K562 (cell line): ENCODE measurements around the gene SORT1. TPM values are rescaled to one million over a fixed set of nuclear protein-coding genes. Genes with fewer than 3 reads are reported as not detected.

Experiments
- MCM2 ChIP-seq: fragments of 450-650 bp; IDR thresholded peaks from 2 replicates; pipeline ENCODE4 v1.6.1; 2017; ENCODE audit warnings: low read depth, mild to moderate bottlenecking
- NFXL1 ChIP-seq: fragments of 450-650 bp; formaldehyde crosslinking; IDR thresholded peaks from 2 replicates; pipeline ENCODE4 v1.4.0; 2021; ENCODE audit warnings: mild to moderate bottlenecking
- PURB ChIP-seq: sonication (generic); formaldehyde crosslinking; IDR thresholded peaks from 2 replicates; pipeline ENCODE4 v1.9.0; 2021; ENCODE audit warnings: low read depth, mild to moderate bottlenecking, missing genetic modification reagents
- SP2 ChIP-seq: IDR thresholded peaks from 2 replicates; pipeline ENCODE4 v1.6.1; 2011; ENCODE audit warnings: mild to moderate bottlenecking, low read depth, low read length, moderate library complexity; ENCODE audit not compliant: poor library complexity, severe bottlenecking; ENCODE audit errors: extremely low read depth
- TARDBP ChIP-seq: fragments of 450-650 bp; IDR thresholded peaks from 2 replicates; pipeline ENCODE4 v1.6.1; 2016
- THRAP3 ChIP-seq: fragments of 450-650 bp; IDR thresholded peaks from 2 replicates; pipeline ENCODE4 v1.6.1; 2016; ENCODE audit warnings: mild to moderate bottlenecking, inconsistent platforms, borderline replicate concordance
- polyA plus RNA-seq, 8 experiments: library from polyadenylated mRNA; depleted of rRNA in 4 of 8; stranded (reverse) in 5 of 8; unstranded in 3 of 8; fragments of >200 nt; fragmentation: Nextera tagmentation in 2 of 8; fragmentation: Illumina TruSeq in 1 of 8; extraction: Ambion mirVana in 2 of 8; extraction: Trizol in 1 of 8; gene quantifications; 2 replicates each; pipeline versions ENCODE4 v1.2.1 to v1.2.3, GENCODE V29; 2011 to 2014; ENCODE audit warnings: inconsistent platforms in 1 of 8, missing spikeins in 1 of 8
- total RNA-seq, 7 experiments: library from RNA; depleted of rRNA in 6 of 7; stranded (reverse); fragments of >200 nt in 6 of 7; fragmentation: Illumina TruSeq in 2 of 7; extraction: Trizol in 2 of 7; gene quantifications; 2 replicates each; pipeline versions ENCODE4 v1.2.1 to v1.2.3, GENCODE V29; 2011 to 2021; ENCODE audit warnings: low replicate concordance in 1 of 7
- TF ChIP-seq, protein P1 (sequence below): fragments of 450-650 bp; IDR thresholded peaks from 2 replicates; pipeline ENCODE4 v1.6.1; 2016; ENCODE audit warnings: mild to moderate bottlenecking, moderate library complexity
- TF ChIP-seq, protein P2 (sequence below): fragments of 450-650 bp; IDR thresholded peaks from 2 replicates; pipeline ENCODE4 v1.6.1; 2016; ENCODE audit warnings: borderline replicate concordance
- TF ChIP-seq, protein P3 (sequence below): fragments of 250-450 bp; sonication (Bioruptor Pico); IDR thresholded peaks from 2 replicates; pipeline ENCODE4 v1.8.0; 2022; ENCODE audit warnings: moderate library complexity, mild to moderate bottlenecking, inconsistent platforms
- TF ChIP-seq, protein P4 (sequence below): fragments of 200-800 bp; sonication (Bioruptor generic); IDR thresholded peaks from 2 replicates; pipeline ENCODE4 v1.6.1; 2017; ENCODE audit warnings: missing genetic modification characterization, missing compliant biosample characterization

Gene SORT1
- total and polyA plus RNA-seq, 9 of the 15 experiments (the other 6 are each of a cell fraction or from before 2014, with no cell fraction given) = 27.4 to 112 (median 65.0) TPM

DNA sequence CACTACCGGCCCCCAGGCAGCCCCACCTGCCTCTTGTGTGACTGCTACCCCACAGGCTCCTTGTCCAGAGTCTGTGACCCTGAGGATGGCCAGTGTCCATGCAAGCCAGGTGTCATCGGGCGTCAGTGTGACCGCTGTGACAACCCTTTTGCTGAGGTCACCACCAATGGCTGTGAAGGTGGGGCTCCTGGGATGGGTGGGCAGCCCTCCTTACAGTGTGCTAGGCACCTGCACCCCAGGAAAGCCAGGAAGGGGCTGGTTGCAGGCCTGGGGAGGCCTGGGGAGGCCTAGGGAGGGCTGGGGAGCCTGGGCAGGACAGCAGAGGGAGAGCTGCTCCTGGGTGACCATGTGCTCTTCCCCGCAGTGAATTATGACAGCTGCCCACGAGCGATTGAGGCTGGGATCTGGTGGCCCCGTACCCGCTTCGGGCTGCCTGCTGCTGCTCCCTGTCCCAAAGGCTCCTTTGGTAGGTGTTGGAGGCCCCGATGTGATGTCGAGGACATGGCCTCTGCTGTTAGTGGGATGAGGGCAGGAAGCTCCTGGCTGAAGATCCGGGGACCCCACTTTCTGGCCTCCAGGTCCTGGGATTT is 131.9 kb downstream of the SORT1 start (continued):
- TF ChIP-seq, protein P1, sequence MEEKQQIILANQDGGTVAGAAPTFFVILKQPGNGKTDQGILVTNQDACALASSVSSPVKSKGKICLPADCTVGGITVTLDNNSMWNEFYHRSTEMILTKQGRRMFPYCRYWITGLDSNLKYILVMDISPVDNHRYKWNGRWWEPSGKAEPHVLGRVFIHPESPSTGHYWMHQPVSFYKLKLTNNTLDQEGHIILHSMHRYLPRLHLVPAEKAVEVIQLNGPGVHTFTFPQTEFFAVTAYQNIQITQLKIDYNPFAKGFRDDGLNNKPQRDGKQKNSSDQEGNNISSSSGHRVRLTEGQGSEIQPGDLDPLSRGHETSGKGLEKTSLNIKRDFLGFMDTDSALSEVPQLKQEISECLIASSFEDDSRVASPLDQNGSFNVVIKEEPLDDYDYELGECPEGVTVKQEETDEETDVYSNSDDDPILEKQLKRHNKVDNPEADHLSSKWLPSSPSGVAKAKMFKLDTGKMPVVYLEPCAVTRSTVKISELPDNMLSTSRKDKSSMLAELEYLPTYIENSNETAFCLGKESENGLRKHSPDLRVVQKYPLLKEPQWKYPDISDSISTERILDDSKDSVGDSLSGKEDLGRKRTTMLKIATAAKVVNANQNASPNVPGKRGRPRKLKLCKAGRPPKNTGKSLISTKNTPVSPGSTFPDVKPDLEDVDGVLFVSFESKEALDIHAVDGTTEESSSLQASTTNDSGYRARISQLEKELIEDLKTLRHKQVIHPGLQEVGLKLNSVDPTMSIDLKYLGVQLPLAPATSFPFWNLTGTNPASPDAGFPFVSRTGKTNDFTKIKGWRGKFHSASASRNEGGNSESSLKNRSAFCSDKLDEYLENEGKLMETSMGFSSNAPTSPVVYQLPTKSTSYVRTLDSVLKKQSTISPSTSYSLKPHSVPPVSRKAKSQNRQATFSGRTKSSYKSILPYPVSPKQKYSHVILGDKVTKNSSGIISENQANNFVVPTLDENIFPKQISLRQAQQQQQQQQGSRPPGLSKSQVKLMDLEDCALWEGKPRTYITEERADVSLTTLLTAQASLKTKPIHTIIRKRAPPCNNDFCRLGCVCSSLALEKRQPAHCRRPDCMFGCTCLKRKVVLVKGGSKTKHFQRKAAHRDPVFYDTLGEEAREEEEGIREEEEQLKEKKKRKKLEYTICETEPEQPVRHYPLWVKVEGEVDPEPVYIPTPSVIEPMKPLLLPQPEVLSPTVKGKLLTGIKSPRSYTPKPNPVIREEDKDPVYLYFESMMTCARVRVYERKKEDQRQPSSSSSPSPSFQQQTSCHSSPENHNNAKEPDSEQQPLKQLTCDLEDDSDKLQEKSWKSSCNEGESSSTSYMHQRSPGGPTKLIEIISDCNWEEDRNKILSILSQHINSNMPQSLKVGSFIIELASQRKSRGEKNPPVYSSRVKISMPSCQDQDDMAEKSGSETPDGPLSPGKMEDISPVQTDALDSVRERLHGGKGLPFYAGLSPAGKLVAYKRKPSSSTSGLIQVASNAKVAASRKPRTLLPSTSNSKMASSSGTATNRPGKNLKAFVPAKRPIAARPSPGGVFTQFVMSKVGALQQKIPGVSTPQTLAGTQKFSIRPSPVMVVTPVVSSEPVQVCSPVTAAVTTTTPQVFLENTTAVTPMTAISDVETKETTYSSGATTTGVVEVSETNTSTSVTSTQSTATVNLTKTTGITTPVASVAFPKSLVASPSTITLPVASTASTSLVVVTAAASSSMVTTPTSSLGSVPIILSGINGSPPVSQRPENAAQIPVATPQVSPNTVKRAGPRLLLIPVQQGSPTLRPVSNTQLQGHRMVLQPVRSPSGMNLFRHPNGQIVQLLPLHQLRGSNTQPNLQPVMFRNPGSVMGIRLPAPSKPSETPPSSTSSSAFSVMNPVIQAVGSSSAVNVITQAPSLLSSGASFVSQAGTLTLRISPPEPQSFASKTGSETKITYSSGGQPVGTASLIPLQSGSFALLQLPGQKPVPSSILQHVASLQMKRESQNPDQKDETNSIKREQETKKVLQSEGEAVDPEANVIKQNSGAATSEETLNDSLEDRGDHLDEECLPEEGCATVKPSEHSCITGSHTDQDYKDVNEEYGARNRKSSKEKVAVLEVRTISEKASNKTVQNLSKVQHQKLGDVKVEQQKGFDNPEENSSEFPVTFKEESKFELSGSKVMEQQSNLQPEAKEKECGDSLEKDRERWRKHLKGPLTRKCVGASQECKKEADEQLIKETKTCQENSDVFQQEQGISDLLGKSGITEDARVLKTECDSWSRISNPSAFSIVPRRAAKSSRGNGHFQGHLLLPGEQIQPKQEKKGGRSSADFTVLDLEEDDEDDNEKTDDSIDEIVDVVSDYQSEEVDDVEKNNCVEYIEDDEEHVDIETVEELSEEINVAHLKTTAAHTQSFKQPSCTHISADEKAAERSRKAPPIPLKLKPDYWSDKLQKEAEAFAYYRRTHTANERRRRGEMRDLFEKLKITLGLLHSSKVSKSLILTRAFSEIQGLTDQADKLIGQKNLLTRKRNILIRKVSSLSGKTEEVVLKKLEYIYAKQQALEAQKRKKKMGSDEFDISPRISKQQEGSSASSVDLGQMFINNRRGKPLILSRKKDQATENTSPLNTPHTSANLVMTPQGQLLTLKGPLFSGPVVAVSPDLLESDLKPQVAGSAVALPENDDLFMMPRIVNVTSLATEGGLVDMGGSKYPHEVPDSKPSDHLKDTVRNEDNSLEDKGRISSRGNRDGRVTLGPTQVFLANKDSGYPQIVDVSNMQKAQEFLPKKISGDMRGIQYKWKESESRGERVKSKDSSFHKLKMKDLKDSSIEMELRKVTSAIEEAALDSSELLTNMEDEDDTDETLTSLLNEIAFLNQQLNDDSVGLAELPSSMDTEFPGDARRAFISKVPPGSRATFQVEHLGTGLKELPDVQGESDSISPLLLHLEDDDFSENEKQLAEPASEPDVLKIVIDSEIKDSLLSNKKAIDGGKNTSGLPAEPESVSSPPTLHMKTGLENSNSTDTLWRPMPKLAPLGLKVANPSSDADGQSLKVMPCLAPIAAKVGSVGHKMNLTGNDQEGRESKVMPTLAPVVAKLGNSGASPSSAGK = no peak
- TF ChIP-seq PURB (CRISPR knock-in tag) (no peak), TARDBP (no peak), MCM2 (no peak), SP2 (no peak), THRAP3 (no peak), NFXL1 (CRISPR knock-in tag) (no peak)
- TF ChIP-seq, protein P2, sequence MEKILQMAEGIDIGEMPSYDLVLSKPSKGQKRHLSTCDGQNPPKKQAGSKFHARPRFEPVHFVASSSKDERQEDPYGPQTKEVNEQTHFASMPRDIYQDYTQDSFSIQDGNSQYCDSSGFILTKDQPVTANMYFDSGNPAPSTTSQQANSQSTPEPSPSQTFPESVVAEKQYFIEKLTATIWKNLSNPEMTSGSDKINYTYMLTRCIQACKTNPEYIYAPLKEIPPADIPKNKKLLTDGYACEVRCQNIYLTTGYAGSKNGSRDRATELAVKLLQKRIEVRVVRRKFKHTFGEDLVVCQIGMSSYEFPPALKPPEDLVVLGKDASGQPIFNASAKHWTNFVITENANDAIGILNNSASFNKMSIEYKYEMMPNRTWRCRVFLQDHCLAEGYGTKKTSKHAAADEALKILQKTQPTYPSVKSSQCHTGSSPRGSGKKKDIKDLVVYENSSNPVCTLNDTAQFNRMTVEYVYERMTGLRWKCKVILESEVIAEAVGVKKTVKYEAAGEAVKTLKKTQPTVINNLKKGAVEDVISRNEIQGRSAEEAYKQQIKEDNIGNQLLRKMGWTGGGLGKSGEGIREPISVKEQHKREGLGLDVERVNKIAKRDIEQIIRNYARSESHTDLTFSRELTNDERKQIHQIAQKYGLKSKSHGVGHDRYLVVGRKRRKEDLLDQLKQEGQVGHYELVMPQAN = no peak
- TF ChIP-seq, protein P3, sequence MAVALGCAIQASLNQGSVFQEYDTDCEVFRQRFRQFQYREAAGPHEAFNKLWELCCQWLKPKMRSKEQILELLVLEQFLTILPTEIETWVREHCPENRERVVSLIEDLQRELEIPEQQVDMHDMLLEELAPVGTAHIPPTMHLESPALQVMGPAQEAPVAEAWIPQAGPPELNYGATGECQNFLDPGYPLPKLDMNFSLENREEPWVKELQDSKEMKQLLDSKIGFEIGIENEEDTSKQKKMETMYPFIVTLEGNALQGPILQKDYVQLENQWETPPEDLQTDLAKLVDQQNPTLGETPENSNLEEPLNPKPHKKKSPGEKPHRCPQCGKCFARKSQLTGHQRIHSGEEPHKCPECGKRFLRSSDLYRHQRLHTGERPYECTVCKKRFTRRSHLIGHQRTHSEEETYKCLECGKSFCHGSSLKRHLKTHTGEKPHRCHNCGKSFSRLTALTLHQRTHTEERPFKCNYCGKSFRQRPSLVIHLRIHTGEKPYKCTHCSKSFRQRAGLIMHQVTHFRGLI (CRISPR knock-in tag) = no peak
- TF ChIP-seq, protein P4, sequence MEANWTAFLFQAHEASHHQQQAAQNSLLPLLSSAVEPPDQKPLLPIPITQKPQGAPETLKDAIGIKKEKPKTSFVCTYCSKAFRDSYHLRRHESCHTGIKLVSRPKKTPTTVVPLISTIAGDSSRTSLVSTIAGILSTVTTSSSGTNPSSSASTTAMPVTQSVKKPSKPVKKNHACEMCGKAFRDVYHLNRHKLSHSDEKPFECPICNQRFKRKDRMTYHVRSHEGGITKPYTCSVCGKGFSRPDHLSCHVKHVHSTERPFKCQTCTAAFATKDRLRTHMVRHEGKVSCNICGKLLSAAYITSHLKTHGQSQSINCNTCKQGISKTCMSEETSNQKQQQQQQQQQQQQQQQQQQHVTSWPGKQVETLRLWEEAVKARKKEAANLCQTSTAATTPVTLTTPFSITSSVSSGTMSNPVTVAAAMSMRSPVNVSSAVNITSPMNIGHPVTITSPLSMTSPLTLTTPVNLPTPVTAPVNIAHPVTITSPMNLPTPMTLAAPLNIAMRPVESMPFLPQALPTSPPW (CRISPR knock-in tag) = no peak
